Cardiac atrium fibroblast (primary cell): Measurements from ENCODE around the gene FNDC4. TPM values are rescaled to one million over a fixed set of nuclear protein-coding genes. Genes with fewer than 3 reads are reported as not detected.

Experiments used
- total RNA-seq: library from RNA; depleted of rRNA; stranded (reverse); fragments of >200 nt; gene quantifications from 2 replicates; pipeline ENCODE4 v1.2.3, GENCODE V29; 2015

The FNDC4 gene
- 12.8 and 15.6 TPM in 2 replicates for total RNA-seq

GRCh38 chr2:27494944-27495554 is at the start of gene FNDC4:
TSS of gene FNDC4 (minus strand) at chr2:27495200. CDS start at chr2:27494679, 521 bp downstream.

GRCh38 chr2:27496357-27497287 is 1.6 kb upstream of the FNDC4 start, which contains the start of gene GCKR:
TSS of gene GCKR (plus strand) at chr2:27496839. CDS start at chr2:27496905, 66 bp downstream.

GRCh38 chr2:27489498-27490397 is 5.3 kb downstream of the FNDC4 start, which contains the start of gene IFT172:
TSS of gene IFT172 (minus strand) at chr2:27489743. CDS start at chr2:27489653, 90 bp downstream.

GRCh38 chr2:27441958-27442919 is 52.8 kb downstream of the FNDC4 start, which contains the start of gene KRTCAP3:
TSS of gene KRTCAP3 (plus strand) at chr2:27442381. CDS start at chr2:27442413, 32 bp downstream.

Other genes starting within 250 kb of the FNDC4 start
- not detected in 2 replicates for gene SLC30A3, start 232.2 kb downstream of the FNDC4 start, total RNA-seq
- not detected in 2 replicates for gene DNAJC5G, start 219.8 kb downstream of the FNDC4 start, total RNA-seq
- gene TRIM54, start 212.8 kb downstream of the FNDC4 start, total RNA-seq, result not detected in 2 replicates
- gene UCN, start 186.8 kb downstream of the FNDC4 start, total RNA-seq, result 1.3 and 4.5 TPM in 2 replicates
- gene MPV17, start 172.1 kb downstream of the FNDC4 start, total RNA-seq, result 69.1 and 102 TPM in 2 replicates
- 31.6 and 44.4 TPM in 2 replicates for gene GTF3C2, start 138.4 kb downstream of the FNDC4 start, total RNA-seq
- 29.2 and 31.3 TPM in 2 replicates for gene EIF2B4, start 124.9 kb downstream of the FNDC4 start, total RNA-seq
- 148 and 159 TPM in 2 replicates for gene SNX17, start 124.6 kb downstream of the FNDC4 start, total RNA-seq
- 4.0 and 6.2 TPM in 2 replicates for gene ZNF513, start 114.5 kb downstream of the FNDC4 start, total RNA-seq
- gene PPM1G, start 85.6 kb downstream of the FNDC4 start, total RNA-seq, result 54.6 and 54.7 TPM in 2 replicates
- 75.3 and 91.5 TPM in 2 replicates for gene NRBP1, start 66.6 kb downstream of the FNDC4 start, total RNA-seq
- gene KRTCAP3, start 52.8 kb downstream of the FNDC4 start, total RNA-seq, result 0.97 TPM in 1 of 2 replicates, not detected in the other
- gene IFT172, start 5.5 kb downstream of the FNDC4 start, total RNA-seq, result 17.9 and 35.2 TPM in 2 replicates
- gene GCKR, start 1.6 kb upstream of the FNDC4 start, total RNA-seq, result 0.32 TPM in 1 of 2 replicates, not detected in the other
- 14.6 and 17.1 TPM in 2 replicates for gene ZNF512, start 87.8 kb upstream of the FNDC4 start, total RNA-seq
- 1.6 and 2.1 TPM in 2 replicates for gene CCDC121, start 133.8 kb upstream of the FNDC4 start, total RNA-seq
- 21.3 and 21.9 TPM in 2 replicates for gene GPN1, start 133.8 kb upstream of the FNDC4 start, total RNA-seq
- 16.1 and 20.6 TPM in 2 replicates for gene SUPT7L, start 168.4 kb upstream of the FNDC4 start, total RNA-seq
- gene SLC4A1AP, start 168.7 kb upstream of the FNDC4 start, total RNA-seq, result 15.2 and 24.9 TPM in 2 replicates